Smooth muscle cell (in vitro differentiated cells): Measurements from ENCODE around the gene ESYT2. TPM values are rescaled to one million over a fixed set of nuclear protein-coding genes. Genes with fewer than 3 reads are reported as not detected.

Experiments used
- DNase-seq: peaks from one replicate; lab custom pipeline; 2025; ENCODE audit not compliant: unreplicated experiment; lab: John Stamatoyannopoulos, UW
- H2AFZ ChIP-seq: fragments of 200-600 bp; sonication (generic); 2 replicates; pipeline ENCODE4 v1.6.0; 2016; ENCODE audit warnings: antibody characterized with exemption, low read depth, mild to moderate bottlenecking
- H3F3A ChIP-seq: fragments of 200-600 bp; sonication (generic); 2 replicates; pipeline ENCODE4 v1.6.0; 2017; ENCODE audit warnings: antibody characterized with exemption, low read depth
- H3K27ac ChIP-seq: fragments of 200-600 bp; sonication (generic); 2 replicates; pipeline ENCODE4 v1.5.1; 2016; ENCODE audit warnings: low read depth, mild to moderate bottlenecking
- H3K27me3 ChIP-seq: fragments of 200-600 bp; sonication (generic); 2 replicates; pipeline ENCODE4 v1.6.1; 2016; ENCODE audit warnings: low read depth, mild to moderate bottlenecking
- H3K36me3 ChIP-seq: fragments of 200-600 bp; sonication (generic); 2 replicates; pipeline ENCODE4 v1.5.1; 2016; ENCODE audit warnings: low read depth
- H3K4me1 ChIP-seq: fragments of 200-600 bp; sonication (generic); 2 replicates; pipeline ENCODE4 v1.5.1; 2016; ENCODE audit warnings: low read depth
- H3K4me2 ChIP-seq: fragments of 200-600 bp; sonication (generic); 2 replicates; pipeline ENCODE4 v1.6.0; 2016; ENCODE audit warnings: mild to moderate bottlenecking
- H3K4me3 ChIP-seq: fragments of 200-600 bp; sonication (generic); 2 replicates; pipeline ENCODE4 v1.5.1; 2016; ENCODE audit warnings: mild to moderate bottlenecking
- H3K79me2 ChIP-seq: fragments of 200-600 bp; sonication (generic); 2 replicates; pipeline ENCODE4 v1.6.0; 2016; ENCODE audit warnings: low read depth, mild to moderate bottlenecking
- H3K9ac ChIP-seq: fragments of 200-600 bp; sonication (generic); 2 replicates; pipeline ENCODE4 v1.6.0; 2016; ENCODE audit warnings: low read depth
- H3K9me3 ChIP-seq: fragments of 200-600 bp; sonication (generic); replicated peaks from 2 replicates; pipeline ENCODE4 v1.5.1; 2016; ENCODE audit warnings: low read depth
- H4K20me1 ChIP-seq: fragments of 200-600 bp; sonication (generic); 2 replicates; pipeline ENCODE4 v1.6.0; 2016; ENCODE audit warnings: low read depth
- WGBS: methylation state at CpG from one replicate; pipeline ENCODE4 v1.1.7; 2016; ENCODE audit warnings: low lambda C conversion rate; 5-methylcytosine and 5-hydroxymethylcytosine counted together
- polyA plus RNA-seq: library from polyadenylated mRNA; unstranded; fragments of >200 nt; fragmentation: Nextera tagmentation; extraction: Ambion mirVana; gene quantifications from 2 replicates; pipeline ENCODE4 v1.2.1, GENCODE V29; 2016
- total RNA-seq: library from RNA; depleted of rRNA; stranded (reverse); fragments of >200 nt; gene quantifications from 2 replicates; pipeline ENCODE4 v1.2.3, GENCODE V29; 2014
- TF ChIP-seq, protein P1 (sequence below): fragments of 200-600 bp; sonication (generic); IDR thresholded peaks from 2 replicates; pipeline ENCODE4 v1.5.1; 2017; ENCODE audit warnings: borderline replicate concordance, mild to moderate bottlenecking, antibody characterized with exemption; ENCODE audit not compliant: insufficient read depth, poor library complexity, severe bottlenecking

ESYT2 gene
- total and polyA plus RNA-seq, 2 experiments from 2014 or later: 27.9 to 69.4 TPM

GRCh38 chr7:158812684-158813083 is 16.6 kb downstream of the ESYT2 start:
- peaks cover 43% of the 10 kb centered on the region for H4K20me1 ChIP-seq
- H3K79me2 ChIP-seq: peaks cover 95% of the 10 kb centered on the region
- H3F3A ChIP-seq: peaks cover 20% of the 10 kb centered on the region
- H3K27ac ChIP-seq: peak overlapping the region; percentile 72
- no peaks in the 10 kb centered on the region for H3K36me3 ChIP-seq
- 93% methylated on average over 5 of the region's 5 CpGs for WGBS
- no peak overlapping the region for H2AFZ ChIP-seq
- H3K4me1 ChIP-seq: peaks cover 29% of the 10 kb centered on the region
- DNase-seq: no peak
- TF ChIP-seq, protein P1, sequence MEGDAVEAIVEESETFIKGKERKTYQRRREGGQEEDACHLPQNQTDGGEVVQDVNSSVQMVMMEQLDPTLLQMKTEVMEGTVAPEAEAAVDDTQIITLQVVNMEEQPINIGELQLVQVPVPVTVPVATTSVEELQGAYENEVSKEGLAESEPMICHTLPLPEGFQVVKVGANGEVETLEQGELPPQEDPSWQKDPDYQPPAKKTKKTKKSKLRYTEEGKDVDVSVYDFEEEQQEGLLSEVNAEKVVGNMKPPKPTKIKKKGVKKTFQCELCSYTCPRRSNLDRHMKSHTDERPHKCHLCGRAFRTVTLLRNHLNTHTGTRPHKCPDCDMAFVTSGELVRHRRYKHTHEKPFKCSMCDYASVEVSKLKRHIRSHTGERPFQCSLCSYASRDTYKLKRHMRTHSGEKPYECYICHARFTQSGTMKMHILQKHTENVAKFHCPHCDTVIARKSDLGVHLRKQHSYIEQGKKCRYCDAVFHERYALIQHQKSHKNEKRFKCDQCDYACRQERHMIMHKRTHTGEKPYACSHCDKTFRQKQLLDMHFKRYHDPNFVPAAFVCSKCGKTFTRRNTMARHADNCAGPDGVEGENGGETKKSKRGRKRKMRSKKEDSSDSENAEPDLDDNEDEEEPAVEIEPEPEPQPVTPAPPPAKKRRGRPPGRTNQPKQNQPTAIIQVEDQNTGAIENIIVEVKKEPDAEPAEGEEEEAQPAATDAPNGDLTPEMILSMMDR: no peak
- H3K27me3 ChIP-seq: no peaks in the 10 kb centered on the region
- no peak overlapping the region for H3K4me2 ChIP-seq
- H3K9me3 ChIP-seq: no peaks in the 10 kb centered on the region
- no peak overlapping the region for H3K9ac ChIP-seq
- H3K4me3 ChIP-seq: no peak overlapping the region

DNA sequence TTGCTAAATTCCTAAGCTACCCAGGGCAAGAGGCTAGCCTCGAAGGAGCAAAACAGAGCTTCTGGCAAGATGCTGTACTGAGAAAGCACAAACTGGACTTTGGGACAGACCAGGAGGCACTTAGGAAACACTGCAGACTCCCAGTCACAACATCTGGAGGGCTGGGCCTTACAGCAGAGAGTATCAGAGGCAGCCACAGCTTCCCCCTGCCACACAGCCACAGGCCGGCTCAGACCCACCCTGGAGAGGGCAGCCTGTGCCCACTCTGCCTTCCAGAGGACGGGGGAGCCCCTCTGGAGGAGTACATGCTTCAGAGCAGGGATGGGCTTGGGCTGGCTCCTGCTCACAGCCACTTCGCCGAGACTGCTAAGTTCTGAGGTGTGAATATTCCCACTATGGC is 17.4 kb downstream of the ESYT2 start:
- no peaks in the 10 kb centered on the region for H3K27me3 ChIP-seq
- H3F3A ChIP-seq: peaks cover 13% of the 10 kb centered on the region
- DNase-seq: no peak
- TF ChIP-seq, protein P1: no peak
- no peak overlapping the region for H3K9ac ChIP-seq
- H3K79me2 ChIP-seq: peaks cover 95% of the 10 kb centered on the region
- peak overlapping the region; percentile 72 for H3K27ac ChIP-seq
- 75% methylated on average over 5 of the region's 5 CpGs for WGBS
- no peak overlapping the region for H3K4me3 ChIP-seq
- H3K9me3 ChIP-seq: no peaks in the 10 kb centered on the region
- peaks cover 44% of the 10 kb centered on the region for H4K20me1 ChIP-seq
- no peak overlapping the region for H2AFZ ChIP-seq
- H3K36me3 ChIP-seq: no peaks in the 10 kb centered on the region
- peaks cover 21% of the 10 kb centered on the region for H3K4me1 ChIP-seq
- H3K4me2 ChIP-seq: peak overlapping the region; percentile 26

GRCh38 chr7:158811461-158811860 is 17.8 kb downstream of the ESYT2 start:
- Histone ChIP-seq H3K36me3 (no peaks in the 10 kb centered on the region), H3K4me1 (peaks cover 17% of the 10 kb centered on the region), H2AFZ (no peak overlapping the region), H3K27ac (peak overlapping the region; percentile 72), H3K9me3 (no peaks in the 10 kb centered on the region), H3K9ac (no peak overlapping the region), H3F3A (peaks cover 10% of the 10 kb centered on the region), H4K20me1 (peaks cover 46% of the 10 kb centered on the region), H3K27me3 (no peaks in the 10 kb centered on the region), H3K79me2 (peaks cover 95% of the 10 kb centered on the region), H3K4me3 (no peak overlapping the region), H3K4me2 (peak overlapping the region; percentile 26)
- TF ChIP-seq, protein P1: no peak
- no peak for DNase-seq
- 71% methylated on average over 8 of the region's 8 CpGs for WGBS

- no peak for DNase-seq
- H3K4me2 ChIP-seq: no peak overlapping the region
- WGBS: 92% methylated on average over 5 of the region's 5 CpGs
These were observed 18.5 kb downstream of the ESYT2 start for GRCh38 chr7:158810846-158811245.

More at GRCh38 chr7:158810846-158811245, 18.5 kb downstream of the ESYT2 start:
- no peak overlapping the region for H3K9ac ChIP-seq
- TF ChIP-seq, protein P1: no peak
- no peaks in the 10 kb centered on the region for H3K27me3 ChIP-seq
- peaks cover 9% of the 10 kb centered on the region for H3F3A ChIP-seq
- H3K4me1 ChIP-seq: peaks cover 11% of the 10 kb centered on the region
- no peaks in the 10 kb centered on the region for H3K9me3 ChIP-seq
- peaks cover 96% of the 10 kb centered on the region for H3K79me2 ChIP-seq
- no peak overlapping the region for H3K4me3 ChIP-seq
- no peaks in the 10 kb centered on the region for H3K36me3 ChIP-seq
- H3K27ac ChIP-seq: peak overlapping the region; percentile 72
- peaks cover 46% of the 10 kb centered on the region for H4K20me1 ChIP-seq
- no peak overlapping the region for H2AFZ ChIP-seq
